Psoas muscle (tissue), 8 donors: ENCODE measurements around the gene CCDC192. TPM values are rescaled to one million over a fixed set of nuclear protein-coding genes. Genes with fewer than 3 reads are reported as not detected.
"Not testable (repeated sequence)": the region's sequence is repeated elsewhere in the genome, so short reads cannot be mapped to it uniquely, and the experiment has no call there.

Source experiments
- ATAC-seq, 4 donors: fragments of 200-7000 bp; cut with Tn5 transposase; one replicate each; pipeline ENCODE4 v1.9.1; 2020; ENCODE audit warnings: moderate library complexity in 3 of 4, mild to moderate bottlenecking in 2 of 4
- DNase-seq, 2 donors: peaks; one replicate each; pipeline ENCODE4 v3.0.0-alpha.2; 2020
- H3K27ac ChIP-seq: fragments of 200-600 bp; one replicate; pipeline ENCODE4 v1.8.0; 2022
- H3K27me3 ChIP-seq, 3 donors: fragments of 200-600 bp in 1 of 3; one replicate each; pipeline versions ENCODE4 v1.6.1 to v1.8.0; 2013 to 2022; ENCODE audit warnings: low read length in 2 of 3, mild to moderate bottlenecking in 2 of 3, moderate library complexity in 1 of 3; ENCODE audit not compliant: insufficient read depth in 3 of 3
- H3K36me3 ChIP-seq, 2 donors: fragments of 200-600 bp in 1 of 2; one replicate each; pipeline versions ENCODE4 v1.6.1 to v1.8.0; 2013 to 2022; ENCODE audit warnings: low read depth in 1 of 2, mild to moderate bottlenecking in 1 of 2, moderate library complexity in 1 of 2; ENCODE audit not compliant: insufficient read depth in 1 of 2
- H3K4me1 ChIP-seq: fragments of 200-600 bp; one replicate; pipeline ENCODE4 v1.8.0; 2022
- H3K4me3 ChIP-seq: fragments of 200-600 bp; one replicate; pipeline ENCODE4 v1.8.0; 2022; ENCODE audit warnings: mild to moderate bottlenecking
- H3K9me3 ChIP-seq: fragments of 200-600 bp; one replicate; pipeline ENCODE4 v1.8.0; 2022
- WGBS, 3 donors: extraction: QIAGEN DNeasy Blood & Tissue Kit; methylation state at CpG; one replicate each; pipeline versions ENCODE4 v1.1.6 to v1.1.7; 2013; 5-methylcytosine and 5-hydroxymethylcytosine counted together
- intact Hi-C, 2 donors: fragments of 100-400 bp; cut with DNase I; formaldehyde crosslinking; loops; one replicate each; pipeline versions ENCODE4 v1.11.0 to v1.14.2; 2022
- polyA plus RNA-seq, 3 donors: library from polyadenylated mRNA; stranded (reverse); fragments of 200-250 nt; gene quantifications; one replicate each; pipeline ENCODE4 v1.2.3, GENCODE V29; 2013
- total RNA-seq, 4 donors: library from RNA; stranded (reverse); fragmentation: NEBNext Ultra II Directional in 2 of 4; extraction: Animal tissue kit (Norgen Biotek cat#: 25700) in 2 of 4; gene quantifications; one replicate each; pipeline versions ENCODE4 v1.2.1 to v1.2.4, GENCODE V29; 2021 to 2023
- TF ChIP-seq, protein P1 (sequence below): fragments of 200-600 bp; IDR thresholded peaks from one replicate; pipeline ENCODE4 v1.8.0; 2022; ENCODE audit warnings: antibody characterized with exemption
- donor health status: healthy with polysubstance abuse.
- donor health status: DM: no; HTN: no; CAD: no; lungs with moderate emphysema.
- donor health status: Bipolar disorder and iron deficiency.
- donor health status: healthy.
- donor health status: DM: yes; HTN: yes; CAD: no.
- donor health status: DM: no; HTN: no; CAD: no.
- donor health status: DM: no; HTN: no; CAD: no.
- donor health status: DM: yes; HTN: yes; CAD: no.

CCDC192 gene
- total and polyA plus RNA-seq, 7 donors, result 0.12 to 1.2 (median 0.19) TPM; not detected in 4

DNA sequence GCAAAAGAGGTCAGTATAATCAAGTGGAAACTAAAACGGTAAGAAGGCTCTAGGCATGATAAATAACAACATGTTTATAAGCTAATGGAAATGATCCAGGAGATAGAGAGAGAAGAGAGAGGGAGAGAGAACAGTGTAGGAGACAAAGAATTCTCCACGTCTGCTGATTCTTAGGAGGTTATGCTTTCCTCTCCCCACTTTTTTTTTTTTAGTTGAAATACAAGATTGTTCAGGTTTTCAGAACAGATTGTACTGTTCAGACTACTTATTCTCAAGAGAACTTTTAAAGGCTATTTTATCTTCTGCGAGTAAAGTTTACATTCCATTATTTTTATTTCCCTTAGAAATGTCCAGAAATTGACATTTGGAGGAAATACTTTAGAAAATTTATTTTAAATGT lies 4.0 kb downstream of the CCDC192 start:
- intact Hi-C loops, result no loop called here
- ATAC-seq, result peak in 1 of 4 donors; percentile 6

DNA sequence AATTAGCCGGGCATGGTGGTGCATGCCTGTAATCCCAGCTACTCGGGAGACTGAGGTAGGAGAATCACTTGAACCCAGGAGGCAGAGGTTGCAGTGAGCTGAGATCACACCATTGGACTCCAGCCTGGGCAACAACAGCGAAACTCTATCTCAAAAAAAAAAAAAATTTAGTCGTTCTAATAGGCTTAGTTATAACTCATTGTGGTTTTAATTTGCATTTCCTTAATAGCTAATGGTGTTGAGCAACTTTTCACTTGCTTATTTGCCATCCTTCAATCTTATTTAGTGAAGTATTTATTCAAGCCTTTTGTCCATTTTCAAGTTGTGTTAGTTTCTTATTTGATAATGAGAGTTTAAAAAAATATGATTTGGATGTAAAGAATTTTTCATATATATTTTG lies 9.9 kb downstream of the CCDC192 start:
- H3K27ac ChIP-seq, H3K4me3 ChIP-seq, H3K36me3 ChIP-seq, intact Hi-C loops, H3K9me3 ChIP-seq, DNase-seq, H3K27me3 ChIP-seq, ATAC-seq, H3K4me1 ChIP-seq: not testable (repeated sequence)
- 67 to 68% (median 68%) methylated on average over 4 of the region's 4 CpGs for WGBS, 3 donors

More for the DNA sequence above, 4.0 kb downstream of the CCDC192 start:
- Histone ChIP-seq H3K36me3 (no peaks in the 10 kb centered on the region), H3K9me3 (no peaks in the 10 kb centered on the region), H3K4me3 (peak overlapping the region; percentile 20), H3K27ac (peak overlapping the region; percentile 23), H3K27me3 (no peaks in the 10 kb centered on the region), H3K4me1 (peaks cover 23% of the 10 kb centered on the region)
- TF ChIP-seq, protein P1, sequence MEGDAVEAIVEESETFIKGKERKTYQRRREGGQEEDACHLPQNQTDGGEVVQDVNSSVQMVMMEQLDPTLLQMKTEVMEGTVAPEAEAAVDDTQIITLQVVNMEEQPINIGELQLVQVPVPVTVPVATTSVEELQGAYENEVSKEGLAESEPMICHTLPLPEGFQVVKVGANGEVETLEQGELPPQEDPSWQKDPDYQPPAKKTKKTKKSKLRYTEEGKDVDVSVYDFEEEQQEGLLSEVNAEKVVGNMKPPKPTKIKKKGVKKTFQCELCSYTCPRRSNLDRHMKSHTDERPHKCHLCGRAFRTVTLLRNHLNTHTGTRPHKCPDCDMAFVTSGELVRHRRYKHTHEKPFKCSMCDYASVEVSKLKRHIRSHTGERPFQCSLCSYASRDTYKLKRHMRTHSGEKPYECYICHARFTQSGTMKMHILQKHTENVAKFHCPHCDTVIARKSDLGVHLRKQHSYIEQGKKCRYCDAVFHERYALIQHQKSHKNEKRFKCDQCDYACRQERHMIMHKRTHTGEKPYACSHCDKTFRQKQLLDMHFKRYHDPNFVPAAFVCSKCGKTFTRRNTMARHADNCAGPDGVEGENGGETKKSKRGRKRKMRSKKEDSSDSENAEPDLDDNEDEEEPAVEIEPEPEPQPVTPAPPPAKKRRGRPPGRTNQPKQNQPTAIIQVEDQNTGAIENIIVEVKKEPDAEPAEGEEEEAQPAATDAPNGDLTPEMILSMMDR, result no peak
- WGBS, 3 donors, result 32 to 51% (median 50%) methylated on average over 3 of the region's 3 CpGs
- no peak for DNase-seq

GRCh38 chr5:127718181-127718580 lies 15.0 kb downstream of the CCDC192 start:
- Histone ChIP-seq H3K27me3 (no peaks in the 10 kb centered on the region), H3K4me3 (no peak overlapping the region), H3K27ac (no peak overlapping the region), H3K4me1 (no peaks in the 10 kb centered on the region), H3K36me3 (no peaks in the 10 kb centered on the region), H3K9me3 (no peaks in the 10 kb centered on the region)
- ATAC-seq (no peak), DNase-seq (no peak)
- TF ChIP-seq, protein P1, result no peak
- 34 to 59% (median 45%) methylated on average over 1 of the region's 1 CpG for WGBS, 3 donors
- intact Hi-C loops, result no loop called here

DNA sequence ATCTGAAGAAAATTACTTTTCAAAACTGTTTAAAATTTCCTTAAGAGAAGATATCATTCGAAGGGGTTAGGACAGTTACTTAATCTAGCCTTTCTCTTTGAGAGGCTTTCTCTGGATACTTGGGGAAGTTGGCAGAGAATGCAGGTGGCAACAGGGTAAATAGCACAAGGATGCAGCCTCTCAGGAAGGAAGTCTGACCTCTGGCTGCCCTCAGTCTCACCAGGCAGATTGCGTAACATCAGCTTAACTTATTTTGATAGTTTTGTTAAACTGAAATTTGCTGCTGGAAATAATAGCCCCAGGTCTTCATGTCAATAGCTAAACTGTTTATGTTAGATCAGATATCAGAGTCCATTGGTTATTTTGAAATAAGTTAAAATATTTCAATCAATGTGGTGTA lies 20.4 kb downstream of the CCDC192 start:
- intact Hi-C loops, result no loop called here
- no peaks in the 10 kb centered on the region for H3K9me3 ChIP-seq
- no peaks in the 10 kb centered on the region for H3K36me3 ChIP-seq
- TF ChIP-seq, protein P1, result no peak
- ATAC-seq, result peak in 1 of 4 donors; percentile 58
- no peak overlapping the region for H3K27ac ChIP-seq
- no peak for DNase-seq
- peaks cover 3% of the 10 kb centered on the region for H3K4me1 ChIP-seq
- 34 to 45% (median 36%) methylated on average over 2 of the region's 2 CpGs for WGBS, 3 donors
- H3K27me3 ChIP-seq, result no peaks in the 10 kb centered on the region
- no peak overlapping the region for H3K4me3 ChIP-seq

GRCh38 chr5:127725673-127726072 lies 22.5 kb downstream of the CCDC192 start:
- H3K36me3 ChIP-seq, result no peaks in the 10 kb centered on the region
- no peaks in the 10 kb centered on the region for H3K27me3 ChIP-seq
- ATAC-seq (no peak), DNase-seq (no peak)
- intact Hi-C loops, result no loop called here
- no peaks in the 10 kb centered on the region for H3K9me3 ChIP-seq
- TF ChIP-seq, protein P1, result no peak
- WGBS, 3 donors, result 96% methylated on average over 1 of the region's 1 CpG
- H3K27ac ChIP-seq, result no peak overlapping the region
- H3K4me3 ChIP-seq, result no peak overlapping the region
- H3K4me1 ChIP-seq, result peaks cover 3% of the 10 kb centered on the region
